Testis (tissue), 3 donors: ENCODE results near the gene TUBB3. TPM values are rescaled to one million over a fixed set of nuclear protein-coding genes. Genes with fewer than 3 reads are reported as not detected.

Source experiments
- DNase-seq: peaks from one replicate; pipeline ENCODE4 v3.0.0-alpha.2; 2019
- H3K27ac ChIP-seq, 2 donors: fragments of 200-600 bp; sonication (generic); one replicate each; pipeline ENCODE4 v1.5.1; 2019
- H3K27me3 ChIP-seq: fragments of 200-600 bp; sonication (generic); one replicate; pipeline ENCODE4 v1.5.1; 2019
- H3K36me3 ChIP-seq: fragments of 200-600 bp; sonication (generic); one replicate; pipeline ENCODE4 v1.5.1; 2017; ENCODE audit warnings: low read depth; ENCODE audit errors: missing control alignments
- H3K4me1 ChIP-seq: fragments of 200-600 bp; sonication (generic); one replicate; pipeline ENCODE4 v1.5.1; 2019
- H3K4me3 ChIP-seq, 2 donors: fragments of 200-600 bp; sonication (generic); one replicate each; pipeline ENCODE4 v1.5.1; 2017 to 2019
- H3K9me3 ChIP-seq: fragments of 200-600 bp; sonication (generic); one replicate; pipeline ENCODE4 v1.5.1; 2017
- CTCF ChIP-seq, 3 experiments: fragments of 450-650 bp in 2 of 3; fragments of 200-600 bp in 1 of 3; sonication (generic) in 1 of 3; IDR thresholded peaks; one replicate each; pipeline ENCODE4 v1.5.1; 2016 to 2019; ENCODE audit warnings: antibody characterized with exemption in 3 of 3, mild to moderate bottlenecking in 2 of 3, moderate library complexity in 1 of 3
- POLR2A ChIP-seq: fragments of 450-650 bp; IDR thresholded peaks from one replicate; pipeline ENCODE4 v1.6.1; 2017; ENCODE audit warnings: antibody characterized with exemption, mild to moderate bottlenecking, moderate library complexity
- WGBS, 2 donors: methylation state at CpG; one replicate each; pipeline ENCODE4 v1.1.5; 2018; 5-methylcytosine and 5-hydroxymethylcytosine counted together
- intact Hi-C: fragments of 100-400 bp; cut with DNase I; formaldehyde crosslinking; loops from one replicate; pipeline ENCODE4 v1.15.1; 2023; ENCODE audit warnings: low total_unique reads
- polyA plus RNA-seq: library from polyadenylated mRNA; stranded (reverse); fragments of 350-450 nt; fragmentation: Illumina TruSeq; extraction: RNeasy Lipid Tissue Mini Kit (QIAGEN cat#74804); gene quantifications from one replicate; pipeline ENCODE4 v1.2.3, GENCODE V29; 2014; ENCODE audit warnings: low read depth, low replicate concordance; ENCODE audit not compliant: insufficient read depth
- total RNA-seq, 2 donors: library from RNA; depleted of rRNA; stranded (reverse); fragments of >200 nt; gene quantifications; one replicate each; pipeline ENCODE4 v1.2.3, GENCODE V29; 2016

TUBB3 gene
- total and polyA plus RNA-seq, 3 donors from 2014 or later: 38.8 to 61.7 (median 56.5) TPM

- peaks cover 3% of the 10 kb centered on the region for H3K4me1 ChIP-seq
- no peak for DNase-seq
- H3K27me3 ChIP-seq: no peaks in the 10 kb centered on the region
- H3K36me3 ChIP-seq: no peaks in the 10 kb centered on the region
- intact Hi-C loops: no loop called here
- H3K4me3 ChIP-seq: no peak overlapping the region
- 93 to 95% methylated on average over 15 of the region's 15 CpGs for WGBS, 2 donors
- TF ChIP-seq CTCF (IDR thresholded peaks at IDR 0.05) (no peak), POLR2A (no peak)
- H3K27ac ChIP-seq: no peak overlapping the region
- no peaks in the 10 kb centered on the region for H3K9me3 ChIP-seq
Measured at GRCh38 chr16:89954462-89954861, 31.3 kb downstream of the TUBB3 start.

- no peak overlapping the region for H3K27ac ChIP-seq
- H3K9me3 ChIP-seq: no peaks in the 10 kb centered on the region
- no peaks in the 10 kb centered on the region for H3K27me3 ChIP-seq
- no peak overlapping the region for H3K4me3 ChIP-seq
- DNase-seq: no peak
- no peaks in the 10 kb centered on the region for H3K4me1 ChIP-seq
- 93 to 100% methylated on average over 7 to 15 of the region's 15 CpGs for WGBS, 2 donors
- intact Hi-C loops: no loop called here
- H3K36me3 ChIP-seq: no peaks in the 10 kb centered on the region
- no peak for TF ChIP-seq CTCF (IDR thresholded peaks at IDR 0.05)
- TF ChIP-seq POLR2A: no peak
Measured at GRCh38 chr16:89955001-89955685, 32.0 kb downstream of the TUBB3 start.

GRCh38 chr16:89956505-89957215 is 33.5 kb downstream of the TUBB3 start:
- Histone ChIP-seq H3K9me3 (no peaks in the 10 kb centered on the region), H3K4me1 (no peaks in the 10 kb centered on the region), H3K27me3 (no peaks in the 10 kb centered on the region), H3K36me3 (no peaks in the 10 kb centered on the region), H3K4me3 (no peak overlapping the region), H3K27ac (no peak overlapping the region)
- intact Hi-C loops: no loop called here
- 88 to 90% methylated on average over 11 to 15 of the region's 15 CpGs for WGBS, 2 donors
- no peak for DNase-seq
- TF ChIP-seq POLR2A: no peak
- TF ChIP-seq CTCF (IDR thresholded peaks at IDR 0.05): no peak

GRCh38 chr16:89957216-89957785 is 34.2 kb downstream of the TUBB3 start:
- Histone ChIP-seq H3K4me1 (no peaks in the 10 kb centered on the region), H3K27ac (no peak overlapping the region), H3K9me3 (no peaks in the 10 kb centered on the region), H3K4me3 (no peak overlapping the region), H3K36me3 (no peaks in the 10 kb centered on the region), H3K27me3 (no peaks in the 10 kb centered on the region)
- WGBS, 2 donors: 83 to 88% methylated on average over 15 to 23 of the region's 23 CpGs
- intact Hi-C loops: no loop called here
- no peak for DNase-seq
- TF ChIP-seq CTCF (IDR thresholded peaks at IDR 0.05): no peak
- TF ChIP-seq POLR2A: no peak
